A549 (cell line): Measurements from ENCODE around the gene CPA5. TPM values are rescaled to one million over a fixed set of nuclear protein-coding genes. Genes with fewer than 3 reads are reported as not detected.

Source experiments
- ATAC-seq, 2 experiments: fragments of 200-7000 bp in 1 of 2; fragments of >200 bp in 1 of 2; cut with Nextera tagmentation in 1 of 2; cut with Tn5 transposase in 1 of 2; 3 replicates each; pipeline versions ENCODE4 v1.8.0 to v1.9.1; 2018 to 2020; ENCODE audit warnings: mild to moderate bottlenecking in 1 of 2, moderate library complexity in 1 of 2
- CTCF ChIA-PET: fragments of 300-600 bp; sonication (Branson Sonifier 250); formaldehyde crosslinking; extraction: SDS; loops from one replicate; lab custom pipeline; 2021; ENCODE audit warnings: antibody characterized with exemption, inconsistent platforms; lab: Yijun Ruan, JAX
- POLR2A ChIA-PET: fragments of 350-600 bp; formaldehyde crosslinking; extraction: SDS; loops from one replicate; lab custom pipeline; 2021; ENCODE audit warnings: antibody characterized with exemption, inconsistent platforms; lab: Yijun Ruan, JAX
- DNase-seq, 2 experiments: peaks; one replicate each; pipeline versions ENCODE4 v3.0.0 to v3.0.0-alpha.2; 2011 to 2016; ENCODE audit warnings: low read depth in 1 of 2, low spot score in 1 of 2
- FAIRE-seq: peaks from 2 replicates; lab custom pipeline; 2011; peaks lifted over from hg19 to GRCh38; lab: Jason Lieb, UNC
- H3K27ac ChIP-seq, 2 experiments: fragments of >200 bp; sonication (Bioruptor Twin); formaldehyde crosslinking; 3 replicates each; pipeline ENCODE4 v1.5.1; 2016 to 2017
- H3K4me1 ChIP-seq: fragments of >200 bp; sonication (Bioruptor Twin); formaldehyde crosslinking; 3 replicates; pipeline ENCODE4 v1.6.1; 2016
- H3K4me2 ChIP-seq: fragments of >200 bp; sonication (Bioruptor Twin); formaldehyde crosslinking; 3 replicates; pipeline ENCODE4 v1.6.1; 2016
- H3K4me3 ChIP-seq: fragments of >200 bp; sonication (Bioruptor Twin); formaldehyde crosslinking; 3 replicates; pipeline ENCODE4 v1.5.1; 2016
- H3K9me3 ChIP-seq: fragments of >200 bp; sonication (Bioruptor Twin); formaldehyde crosslinking; 3 replicates; pipeline ENCODE4 v1.6.1; 2016
- ATOH8 ChIP-seq: fragments of 250-450 bp; sonication (Bioruptor Pico); IDR thresholded peaks from 2 replicates; pipeline ENCODE4 v1.5.0; 2020; ENCODE audit warnings: low read depth, mild to moderate bottlenecking, moderate library complexity
- EHF ChIP-seq: fragments of 250-450 bp; sonication (Bioruptor Pico); IDR thresholded peaks from 2 replicates; pipeline ENCODE4 v1.5.0; 2020; ENCODE audit warnings: mild to moderate bottlenecking
- ELK1 ChIP-seq: fragments of 150-350 bp; IDR thresholded peaks from 2 replicates; pipeline ENCODE4 v1.6.1; 2014; ENCODE audit warnings: low read depth, mild to moderate bottlenecking, low read length
- FOSB ChIP-seq: fragments of 250-450 bp; sonication (Bioruptor Pico); IDR thresholded peaks from 2 replicates; pipeline ENCODE4 v1.5.0; 2020; ENCODE audit warnings: mild to moderate bottlenecking, moderate library complexity
- HMGXB4 ChIP-seq: fragments of 250-450 bp; sonication (Bioruptor Pico); IDR thresholded peaks from 2 replicates; pipeline ENCODE4 v1.5.0; 2021; ENCODE audit warnings: mild to moderate bottlenecking, moderate library complexity, borderline replicate concordance
- MAFK ChIP-seq: fragments of 450-650 bp; IDR thresholded peaks from 2 replicates; pipeline ENCODE4 v1.6.1; 2014; ENCODE audit not compliant: partially characterized antibody
- PBX3 ChIP-seq: IDR thresholded peaks from 2 replicates; pipeline ENCODE4 v1.6.1; 2012
- RAD21 ChIP-seq, 2 experiments: fragments of >200 bp in 1 of 2; sonication (Bioruptor Twin) in 1 of 2; formaldehyde crosslinking in 1 of 2; IDR thresholded peaks in 1 of 2; conservative IDR thresholded peaks in 1 of 2; 2 replicates in 1 of 2; 3 replicates in 1 of 2; pipeline ENCODE4 v1.6.1; 2012 to 2018; ENCODE audit warnings: inconsistent platforms in 1 of 2
- REST ChIP-seq: fragments of 200-600 bp; sonication (generic); IDR thresholded peaks from 2 replicates; pipeline ENCODE4 v1.6.1; 2016; ENCODE audit warnings: antibody characterized with exemption, mild to moderate bottlenecking, moderate library complexity
- SMC3 ChIP-seq: fragments of >200 bp; sonication (Bioruptor Twin); formaldehyde crosslinking; IDR thresholded peaks from 3 replicates; pipeline ENCODE4 v1.6.1; 2018; ENCODE audit warnings: inconsistent platforms
- SREBF2 ChIP-seq: fragments of 450-650 bp; IDR thresholded peaks from 2 replicates; pipeline ENCODE4 v1.6.1; 2014; ENCODE audit warnings: mild to moderate bottlenecking, moderate library complexity
- ZFP36 ChIP-seq: fragments of 450-650 bp; IDR thresholded peaks from 2 replicates; pipeline ENCODE4 v1.6.1; 2014; ENCODE audit warnings: borderline replicate concordance; ENCODE audit not compliant: partially characterized antibody
- WGBS: methylation state at CpG from one replicate; pipeline ENCODE4 v1.1.6; 2017; ENCODE audit errors: missing lambda C conversion rate; 5-methylcytosine and 5-hydroxymethylcytosine counted together
- polyA plus RNA-seq, 4 experiments: library from polyadenylated mRNA; depleted of rRNA in 3 of 4; stranded (reverse); fragments of >200 nt; fragmentation: RNase III in 1 of 4; extraction: RNeasy Plus Mini Kit Qiagen cat#74134 plus additional on column Dnase treatment in 1 of 4; gene quantifications; 2 replicates in 3 of 4; 3 replicates in 1 of 4; pipeline ENCODE4 v1.2.3, GENCODE V29; 2011 to 2017

Gene CPA5
- polyA plus RNA-seq, 2 of the 4 experiments (the other 2 are of a cell fraction): not detected

GRCh38 chr7:130384841-130385599 is 40.4 kb downstream of the CPA5 start (continued):
- TF ChIP-seq ATOH8 (CRISPR knock-in tag): no peak
- TF ChIP-seq MAFK: no peak
- no peak for TF ChIP-seq SREBF2
- TF ChIP-seq, all 56 proteins: peak for 0

- FAIRE-seq (no peak), DNase-seq (no peak), ATAC-seq (no peak)
- ChIA-PET POLR2A (no interaction called here), CTCF (interaction anchor here (0.7 kb wide), 1 partner anchor 18 kb away, joined by 3 read pairs; no protein-coding TSS in a partner anchor)
- TF ChIP-seq PBX3: no peak
- no peak for TF ChIP-seq FOSB
- no peak for TF ChIP-seq EHF
- TF ChIP-seq SREBF2: no peak
- no peak for TF ChIP-seq REST
- no peak for TF ChIP-seq HMGXB4
- no peak for TF ChIP-seq ATOH8 (CRISPR knock-in tag)
- TF ChIP-seq RAD21 (conservative IDR thresholded peaks at IDR 0.05 in 1 of 2, IDR thresholded peaks at IDR 0.05 in 1 of 2): no peak
- no peak for TF ChIP-seq SMC3
- no peak for TF ChIP-seq ELK1
- TF ChIP-seq ZFP36: no peak
- Histone ChIP-seq H3K9me3 (no peaks in the 10 kb centered on the region), H3K4me3 (no peak overlapping the region), H3K4me2 (no peak overlapping the region), H3K27ac (no peak overlapping the region), H3K4me1 (no peaks in the 10 kb centered on the region)
- 76% methylated on average over 6 of the region's 6 CpGs for WGBS
Measured at GRCh38 chr7:130385600-130386066, 41.0 kb downstream of the CPA5 start.
